PC-9 (cell line): ENCODE data around the gene RTF2. TPM values are rescaled to one million over a fixed set of nuclear protein-coding genes. Genes with fewer than 3 reads are reported as not detected.

Experiments
- BruUV-seq: library from RNA; stranded (reverse); fragments of 400-500 nt; replicated peaks from 2 replicates; lab custom pipeline; 2021; lab: Mats Ljungman, UMichigan
- CTCF ChIA-PET: fragments of 300-600 bp; sonication (Branson Sonifier 250); formaldehyde crosslinking; loops from one replicate; lab custom pipeline; 2022; ENCODE audit warnings: antibody characterized with exemption; lab: Charles Lee
- POLR2A ChIA-PET: fragments of 300-600 bp; sonication (Branson Sonifier 250); formaldehyde crosslinking; loops from one replicate; lab custom pipeline; 2022; ENCODE audit warnings: antibody characterized with exemption; ENCODE audit not compliant: unreplicated experiment; lab: Charles Lee
- DNase-seq, 2 experiments: peaks; one replicate each; pipeline versions ENCODE4 v3.0.0 to v3.0.0-alpha.2; 2015 to 2022; ENCODE audit warnings: mixed read lengths in 1 of 2
- H2AFZ ChIP-seq: fragments of 200-600 bp; sonication (generic); 2 replicates; pipeline ENCODE4 v1.8.1; 2017; ENCODE audit warnings: antibody characterized with exemption
- H3F3A ChIP-seq: fragments of 200-600 bp; sonication (generic); 2 replicates; pipeline ENCODE4 v1.8.1; 2017; ENCODE audit warnings: antibody characterized with exemption, mild to moderate bottlenecking, low read depth; ENCODE audit not compliant: insufficient read depth
- H3K27ac ChIP-seq: fragments of 200-600 bp; sonication (generic); 2 replicates; pipeline ENCODE4 v1.6.1; 2016; ENCODE audit warnings: mixed run types
- H3K27me3 ChIP-seq: fragments of 200-600 bp; sonication (generic); 2 replicates; pipeline ENCODE4 v1.6.1; 2016; ENCODE audit warnings: low read depth, mixed run types; ENCODE audit not compliant: insufficient read depth
- H3K36me3 ChIP-seq: fragments of 200-600 bp; sonication (generic); 2 replicates; pipeline ENCODE4 v1.6.1; 2016; ENCODE audit warnings: low read depth, mixed run types
- H3K4me1 ChIP-seq: fragments of 200-600 bp; sonication (generic); replicated peaks from 2 replicates; pipeline ENCODE4 v1.6.1; 2016; ENCODE audit warnings: mixed run types; ENCODE audit not compliant: insufficient read depth
- H3K4me2 ChIP-seq: fragments of 200-600 bp; sonication (generic); 2 replicates; pipeline ENCODE4 v1.6.1; 2017; ENCODE audit warnings: mixed run types
- H3K4me3 ChIP-seq: fragments of 200-600 bp; sonication (generic); 2 replicates; pipeline ENCODE4 v1.6.1; 2016; ENCODE audit warnings: mixed run types
- H3K79me2 ChIP-seq: fragments of 200-600 bp; sonication (generic); 2 replicates; pipeline ENCODE4 v1.6.1; 2017; ENCODE audit warnings: low read depth, mixed run types
- H3K9me2 ChIP-seq: fragments of 200-600 bp; sonication (generic); 2 replicates; pipeline ENCODE4 v1.8.1; 2017; ENCODE audit warnings: mild to moderate bottlenecking; ENCODE audit not compliant: insufficient read depth
- H3K9me3 ChIP-seq: fragments of 200-600 bp; sonication (generic); 2 replicates; pipeline ENCODE4 v1.8.1; 2016; ENCODE audit warnings: low read depth; ENCODE audit not compliant: insufficient read depth
- H4K20me1 ChIP-seq: fragments of 200-600 bp; sonication (generic); 2 replicates; pipeline ENCODE4 v1.8.1; 2017; ENCODE audit not compliant: insufficient read depth
- CTCF ChIP-seq: fragments of 200-600 bp; sonication (generic); conservative IDR thresholded peaks from 2 replicates; pipeline ENCODE4 v1.6.1; 2017; ENCODE audit warnings: mixed run types, antibody characterized with exemption, mild to moderate bottlenecking, moderate library complexity
- EZH2 ChIP-seq: fragments of 200-600 bp; sonication (generic); IDR thresholded peaks from 2 replicates; pipeline ENCODE4 v1.8.0; 2017; ENCODE audit warnings: antibody characterized with exemption, low read depth
- intact Hi-C: fragments of 100-400 bp; cut with micrococcal nuclease; formaldehyde crosslinking; loops from one replicate; pipeline ENCODE4 v1.10.0; 2022; ENCODE audit not compliant: unreplicated experiment
- total RNA-seq: library from RNA; stranded (reverse); gene quantifications from 2 replicates; pipeline ENCODE4 v1.2.3, GENCODE V29; 2021

The RTF2 gene
- total RNA-seq, 1 experiment from 2014 or later, result 108 TPM

GRCh38 chr20:56428881-56429280 lies 39.5 kb upstream of the RTF2 start:
- DNase-seq, result no peak
- no TSS peak for BruUV-seq
- H3K4me1 ChIP-seq, result peaks cover 4% of the 10 kb centered on the region; the same call in 1 of the 2 replicates
- intact Hi-C loops, result no loop called here
- no peak overlapping the region for H3K27ac ChIP-seq
- no peaks in the 10 kb centered on the region for H4K20me1 ChIP-seq
- H3K9me2 ChIP-seq, result no peaks in the 10 kb centered on the region
- no peak for TF ChIP-seq CTCF
- H2AFZ ChIP-seq, result no peak overlapping the region
- no peaks in the 10 kb centered on the region for H3K79me2 ChIP-seq
- no peaks in the 10 kb centered on the region for H3K36me3 ChIP-seq
- no peaks in the 10 kb centered on the region for H3F3A ChIP-seq
- no peaks in the 10 kb centered on the region for H3K27me3 ChIP-seq
- ChIA-PET POLR2A (no interaction called here), CTCF (no interaction called here)
- H3K4me3 ChIP-seq, result no peak overlapping the region
- H3K4me2 ChIP-seq, result no peak overlapping the region
- H3K9me3 ChIP-seq, result no peaks in the 10 kb centered on the region

- no TSS peak for BruUV-seq
- Histone ChIP-seq H3K9me3 (no peaks in the 10 kb centered on the region), H4K20me1 (no peaks in the 10 kb centered on the region), H3K27ac (no peak overlapping the region), H2AFZ (no peak overlapping the region), H3K4me1 (no peaks in the 10 kb centered on the region), H3K36me3 (no peaks in the 10 kb centered on the region), H3K4me3 (no peak overlapping the region), H3F3A (no peaks in the 10 kb centered on the region), H3K9me2 (no peaks in the 10 kb centered on the region), H3K27me3 (no peaks in the 10 kb centered on the region), H3K4me2 (no peak overlapping the region), H3K79me2 (no peaks in the 10 kb centered on the region)
- ChIA-PET CTCF (no interaction called here), POLR2A (no interaction called here)
- TF ChIP-seq CTCF (no peak), EZH2 (no peak)
- intact Hi-C loops, result no loop called here
- DNase-seq, result no peak
Measured at GRCh38 chr20:56429502-56429901, 38.9 kb upstream of the RTF2 start.

- CTCF ChIA-PET, result no interaction called here
- Histone ChIP-seq H3K79me2 (no peaks in the 10 kb centered on the region), H2AFZ (no peak overlapping the region), H4K20me1 (no peaks in the 10 kb centered on the region), H3K4me3 (no peak overlapping the region), H3F3A (no peaks in the 10 kb centered on the region), H3K27ac (no peak overlapping the region), H3K36me3 (no peaks in the 10 kb centered on the region), H3K27me3 (no peaks in the 10 kb centered on the region), H3K4me2 (no peak overlapping the region), H3K4me1 (no peaks in the 10 kb centered on the region), H3K9me2 (no peaks in the 10 kb centered on the region), H3K9me3 (no peaks in the 10 kb centered on the region)
- intact Hi-C loops, result no loop called here
- TF ChIP-seq CTCF (no peak), EZH2 (no peak)
- no peak for DNase-seq
- no TSS peak for BruUV-seq
- POLR2A ChIA-PET, result no interaction called here
Measured at GRCh38 chr20:56429941-56430340, 38.5 kb upstream of the RTF2 start.
